HEK293 (cell line): ENCODE measurements around the gene TMEM255A.

ENCODE experiments used
- AEBP2 ChIP-seq: fragments of 450-650 bp; formaldehyde crosslinking; IDR thresholded peaks from 2 replicates; pipeline ENCODE4 v1.5.1; 2016; ENCODE audit warnings: missing biosample characterization, missing genetic modification characterization, borderline replicate concordance
- BCL11A ChIP-seq: fragments of 450-650 bp; formaldehyde crosslinking; IDR thresholded peaks from 2 replicates; pipeline ENCODE4 v1.5.1; 2016; ENCODE audit warnings: low read depth, missing biosample characterization, missing genetic modification characterization
- EGR2 ChIP-seq: fragments of 450-650 bp; formaldehyde crosslinking; IDR thresholded peaks from 2 replicates; pipeline ENCODE4 v1.5.1; 2016; ENCODE audit warnings: low read depth, missing biosample characterization, missing genetic modification characterization
- HIC1 ChIP-seq: fragments of 450-650 bp; formaldehyde crosslinking; IDR thresholded peaks from 2 replicates; pipeline ENCODE4 v1.5.1; 2016; ENCODE audit warnings: missing biosample characterization, missing genetic modification characterization
- KLF17 ChIP-seq: fragments of 450-650 bp; formaldehyde crosslinking; IDR thresholded peaks from 2 replicates; pipeline ENCODE4 v1.5.1; 2016; ENCODE audit warnings: missing biosample characterization, missing genetic modification characterization
- REPIN1 ChIP-seq: fragments of 450-650 bp; formaldehyde crosslinking; IDR thresholded peaks from 2 replicates; pipeline ENCODE4 v1.5.1; 2017; ENCODE audit warnings: missing biosample characterization, missing genetic modification characterization, low read depth
- REST ChIP-seq: fragments of 450-650 bp; formaldehyde crosslinking; IDR thresholded peaks from 2 replicates; pipeline ENCODE4 v1.5.1; 2016; ENCODE audit warnings: missing biosample characterization, missing genetic modification characterization
- TSHZ1 ChIP-seq: fragments of 450-650 bp; formaldehyde crosslinking; IDR thresholded peaks from 2 replicates; pipeline ENCODE4 v1.5.1; 2016; ENCODE audit warnings: missing biosample characterization, missing genetic modification characterization, borderline replicate concordance
- YY1 ChIP-seq: fragments of 450-650 bp; formaldehyde crosslinking; IDR thresholded peaks from 2 replicates; pipeline ENCODE4 v1.5.1; 2018; ENCODE audit warnings: missing biosample characterization, missing genetic modification characterization
- ZBTB49 ChIP-seq: fragments of 450-650 bp; formaldehyde crosslinking; IDR thresholded peaks from 2 replicates; pipeline ENCODE4 v1.5.1; 2016; ENCODE audit warnings: missing biosample characterization, missing genetic modification characterization, low read depth
- ZFP37 ChIP-seq: fragments of 450-650 bp; formaldehyde crosslinking; IDR thresholded peaks from 2 replicates; pipeline ENCODE4 v1.5.1; 2016; ENCODE audit warnings: missing biosample characterization, missing genetic modification characterization
- ZNF140 ChIP-seq: fragments of 450-650 bp; formaldehyde crosslinking; IDR thresholded peaks from 2 replicates; pipeline ENCODE4 v1.5.1; 2016; ENCODE audit warnings: missing biosample characterization, missing genetic modification characterization
- ZNF157 ChIP-seq: fragments of 450-650 bp; formaldehyde crosslinking; IDR thresholded peaks from 2 replicates; pipeline ENCODE4 v1.5.1; 2016; ENCODE audit warnings: missing biosample characterization, missing genetic modification characterization
- ZNF16 ChIP-seq: fragments of 450-650 bp; formaldehyde crosslinking; IDR thresholded peaks from 2 replicates; pipeline ENCODE4 v1.5.1; 2016; ENCODE audit warnings: low read depth, missing biosample characterization, missing genetic modification characterization
- ZNF223 ChIP-seq: fragments of 450-650 bp; formaldehyde crosslinking; IDR thresholded peaks from 2 replicates; pipeline ENCODE4 v1.5.1; 2016; ENCODE audit warnings: missing biosample characterization, missing genetic modification characterization
- ZNF394 ChIP-seq: fragments of 450-650 bp; formaldehyde crosslinking; IDR thresholded peaks from 2 replicates; pipeline ENCODE4 v1.5.1; 2016; ENCODE audit warnings: missing biosample characterization, missing genetic modification characterization, mild to moderate bottlenecking, moderate library complexity, borderline replicate concordance
- ZNF404 ChIP-seq: fragments of 450-650 bp; formaldehyde crosslinking; IDR thresholded peaks from 2 replicates; pipeline ENCODE4 v1.5.1; 2017; ENCODE audit warnings: missing biosample characterization, missing genetic modification characterization
- ZNF514 ChIP-seq: fragments of 450-650 bp; formaldehyde crosslinking; IDR thresholded peaks from 2 replicates; pipeline ENCODE4 v1.5.1; 2016; ENCODE audit warnings: missing biosample characterization, missing genetic modification characterization
- ZNF561 ChIP-seq: fragments of 450-650 bp; IDR thresholded peaks from 2 replicates; pipeline ENCODE4 v1.5.1; 2018; ENCODE audit warnings: missing biosample characterization, missing genetic modification characterization, borderline replicate concordance
- ZNF600 ChIP-seq: fragments of 450-650 bp; formaldehyde crosslinking; IDR thresholded peaks from 2 replicates; pipeline ENCODE4 v1.5.1; 2016; ENCODE audit warnings: missing biosample characterization, missing genetic modification characterization
- ZNF629 ChIP-seq: fragments of 450-650 bp; formaldehyde crosslinking; IDR thresholded peaks from 2 replicates; pipeline ENCODE4 v1.5.1; 2017; ENCODE audit warnings: missing biosample characterization, missing genetic modification characterization
- ZNF664 ChIP-seq: fragments of 450-650 bp; formaldehyde crosslinking; IDR thresholded peaks from 2 replicates; pipeline ENCODE4 v1.5.1; 2016; ENCODE audit warnings: missing biosample characterization, missing genetic modification characterization
- ZNF776 ChIP-seq: fragments of 450-650 bp; formaldehyde crosslinking; IDR thresholded peaks from 2 replicates; pipeline ENCODE4 v1.5.0; 2017; ENCODE audit warnings: missing biosample characterization, missing genetic modification characterization, borderline replicate concordance
- ZSCAN16 ChIP-seq: fragments of 450-650 bp; formaldehyde crosslinking; IDR thresholded peaks from 2 replicates; pipeline ENCODE4 v1.5.1; 2016; ENCODE audit warnings: missing biosample characterization, missing genetic modification characterization
- ZSCAN18 ChIP-seq: fragments of 450-650 bp; formaldehyde crosslinking; IDR thresholded peaks from 2 replicates; pipeline ENCODE4 v1.5.1; 2016; ENCODE audit warnings: missing biosample characterization, missing genetic modification characterization

The TMEM255A gene

GRCh38 chrX:120311727-120312063, 434 bp upstream of the TMEM255A start (continued):
- TF ChIP-seq AEBP2 (tag by site-specific recombination) (no peak), EGR2 (tag by site-specific recombination) (0 out of 2 replicates have a peak, but pooled peaks have one; percentile 26), ZNF664 (no peak), YY1 (no peak), TSHZ1 (tag by site-specific recombination) (peak; percentile 76), HIC1 (peak; percentile 64; the same call in 1 of the 2 replicates), REST (tag by site-specific recombination) (no peak), ZNF16 (no peak), ZSCAN16 (tag by site-specific recombination) (no peak), ZNF157 (tag by site-specific recombination) (no peak), REPIN1 (tag by site-specific recombination) (no peak), ZNF514 (no peak), ZNF223 (no peak), ZNF629 (tag by site-specific recombination) (peak; percentile 88), KLF17 (tag by site-specific recombination) (peak; percentile 90), ZNF140 (tag by site-specific recombination) (no peak), ZNF776 (tag by site-specific recombination) (no peak), ZBTB49 (tag by site-specific recombination) (no peak), ZNF561 (tag by site-specific recombination) (0 out of 2 replicates have a peak, but pooled peaks have one; percentile 48), ZNF394 (tag by site-specific recombination) (peak; percentile 53), ZNF600 (tag by site-specific recombination) (peak; percentile 65), ZFP37 (0 out of 2 replicates have a peak, but pooled peaks have one; percentile 47), ZSCAN18 (tag by site-specific recombination) (no peak), ZNF404 (tag by site-specific recombination) (no peak), BCL11A (tag by site-specific recombination) (peak; percentile 64; the same call in 1 of the 2 replicates)
